ENCODE measurements around the gene BHLHA15. TPM values are rescaled to one million over a fixed set of nuclear protein-coding genes. Genes with fewer than 3 reads are reported as not detected.

BHLHA15 gene
- total and polyA plus RNA-seq, 10 donors, result 0.11 to 40.7 (median 5.2) TPM; not detected in 1

DNA sequence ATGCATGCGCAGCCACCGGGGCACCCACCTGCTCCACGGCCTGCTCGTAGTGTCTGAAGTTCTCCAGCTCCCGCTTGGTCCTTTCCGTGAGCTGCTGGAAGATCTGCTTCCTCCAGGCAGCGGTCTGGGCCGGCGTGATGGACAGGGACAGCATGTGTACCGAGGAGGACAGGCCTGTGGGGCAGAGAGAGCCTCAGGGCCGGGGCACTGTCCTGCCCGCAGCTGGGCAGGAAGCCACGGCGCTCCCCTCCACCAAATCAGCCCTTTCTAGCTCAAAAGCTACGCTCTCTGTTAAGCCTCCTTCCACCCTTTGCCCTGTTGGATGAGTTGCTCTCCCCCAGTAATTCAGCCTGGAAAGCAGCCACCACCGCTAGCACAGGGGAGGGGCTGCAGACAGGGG, 21.6 kb downstream of the BHLHA15 start:
- H3K27me3 ChIP-seq (replicated peaks in 1 of 7), result no peaks in the 10 kb centered on the region
- H3K36me3 ChIP-seq, result peaks cover 0 to 98% (median 67%) of the 10 kb centered on the region in 6 donors
- TF ChIP-seq POLR2AphosphoS5 (IDR thresholded peaks at IDR 0.05), result no peak
- TF ChIP-seq POLR2A (IDR thresholded peaks at IDR 0.05), result no peak
- TF ChIP-seq, protein P1, sequence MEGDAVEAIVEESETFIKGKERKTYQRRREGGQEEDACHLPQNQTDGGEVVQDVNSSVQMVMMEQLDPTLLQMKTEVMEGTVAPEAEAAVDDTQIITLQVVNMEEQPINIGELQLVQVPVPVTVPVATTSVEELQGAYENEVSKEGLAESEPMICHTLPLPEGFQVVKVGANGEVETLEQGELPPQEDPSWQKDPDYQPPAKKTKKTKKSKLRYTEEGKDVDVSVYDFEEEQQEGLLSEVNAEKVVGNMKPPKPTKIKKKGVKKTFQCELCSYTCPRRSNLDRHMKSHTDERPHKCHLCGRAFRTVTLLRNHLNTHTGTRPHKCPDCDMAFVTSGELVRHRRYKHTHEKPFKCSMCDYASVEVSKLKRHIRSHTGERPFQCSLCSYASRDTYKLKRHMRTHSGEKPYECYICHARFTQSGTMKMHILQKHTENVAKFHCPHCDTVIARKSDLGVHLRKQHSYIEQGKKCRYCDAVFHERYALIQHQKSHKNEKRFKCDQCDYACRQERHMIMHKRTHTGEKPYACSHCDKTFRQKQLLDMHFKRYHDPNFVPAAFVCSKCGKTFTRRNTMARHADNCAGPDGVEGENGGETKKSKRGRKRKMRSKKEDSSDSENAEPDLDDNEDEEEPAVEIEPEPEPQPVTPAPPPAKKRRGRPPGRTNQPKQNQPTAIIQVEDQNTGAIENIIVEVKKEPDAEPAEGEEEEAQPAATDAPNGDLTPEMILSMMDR (IDR thresholded peaks at IDR 0.05 in 8 of 11, conservative IDR thresholded peaks at IDR 0.05 in 3 of 11), result no peak
- WGBS, 5 donors, result 88 to 97% (median 93%) methylated on average over 15 to 16 of the region's 16 CpGs
- intact Hi-C loops (cut with DNase I; ENCODE audit: low total_unique reads), result loop anchor here (10.0 kb wide), 1 partner anchor 208 kb away; no protein-coding TSS in a partner anchor
- H3K9me3 ChIP-seq, result no peaks in the 10 kb centered on the region
- no peak overlapping the region for H3K27ac ChIP-seq
- peaks cover 0 to 11% (median 0%) of the 10 kb centered on the region in 6 donors for H3K4me1 ChIP-seq
- no peak overlapping the region for H3K4me3 ChIP-seq
- no peak for DNase-seq

- DNase-seq, result no peak
- no peak for TF ChIP-seq POLR2A (IDR thresholded peaks at IDR 0.05)
- TF ChIP-seq POLR2AphosphoS5 (IDR thresholded peaks at IDR 0.05), result peak in 1 of 3 donors; percentile 5
- TF ChIP-seq, protein P1 (IDR thresholded peaks at IDR 0.05 in 8 of 11, conservative IDR thresholded peaks at IDR 0.05 in 3 of 11), result no peak
- H3K36me3 ChIP-seq, result peaks cover 0 to 98% (median 69%) of the 10 kb centered on the region in 6 donors
- H3K9me3 ChIP-seq, result no peaks in the 10 kb centered on the region
- H3K4me1 ChIP-seq, result peaks cover 0 to 11% (median 0%) of the 10 kb centered on the region in 6 donors
- H3K4me3 ChIP-seq, result no peak overlapping the region
- no peak overlapping the region for H3K27ac ChIP-seq
- WGBS, 5 donors, result 89 to 96% (median 94%) methylated on average over 8 to 32 of the region's 32 CpGs
- no peaks in the 10 kb centered on the region for H3K27me3 ChIP-seq (replicated peaks in 1 of 7)
- intact Hi-C loops (cut with DNase I; ENCODE audit: low total_unique reads), result loop anchor here (10.0 kb wide), 1 partner anchor 209 kb away; no protein-coding TSS in a partner anchor
These were observed 22.2 kb downstream of the BHLHA15 start for GRCh38 chr7:98233219-98234070.

- TF ChIP-seq, protein P1 (IDR thresholded peaks at IDR 0.05 in 8 of 11, conservative IDR thresholded peaks at IDR 0.05 in 3 of 11), result no peak
- no peak for TF ChIP-seq POLR2AphosphoS5 (IDR thresholded peaks at IDR 0.05)
- TF ChIP-seq POLR2A (IDR thresholded peaks at IDR 0.05), result no peak
- peaks cover 0 to 98% (median 75%) of the 10 kb centered on the region in 6 donors for H3K36me3 ChIP-seq
- no peak overlapping the region for H3K27ac ChIP-seq
- no peaks in the 10 kb centered on the region for H3K9me3 ChIP-seq
- H3K27me3 ChIP-seq (replicated peaks in 1 of 7), result no peaks in the 10 kb centered on the region
- no peak overlapping the region for H3K4me3 ChIP-seq
- peaks cover 0 to 1% (median 0%) of the 10 kb centered on the region in 6 donors for H3K4me1 ChIP-seq
- intact Hi-C loops (cut with DNase I; ENCODE audit: low total_unique reads), result loop anchor here (10.0 kb wide), 1 partner anchor 210 kb away; no protein-coding TSS in a partner anchor
- no peak for DNase-seq
- WGBS, 5 donors, result 94 to 98% (median 98%) methylated on average over 10 of the region's 10 CpGs
These were observed 23.3 kb downstream of the BHLHA15 start for GRCh38 chr7:98234429-98235147.

All from spleen (tissue), 11 donors.